PC-3 (cell line): Measurements from ENCODE around the gene TTLL9. TPM values are rescaled to one million over a fixed set of nuclear protein-coding genes. Genes with fewer than 3 reads are reported as not detected.

ENCODE experiments used
- ATAC-seq: fragments of 200-7000 bp; cut with Tn5 transposase; 2 replicates; pipeline ENCODE4 v1.9.1; 2020; ENCODE audit warnings: mild to moderate bottlenecking, moderate library complexity
- BruUV-seq: library from RNA; stranded (reverse); fragments of 400-500 nt; replicated peaks from 2 replicates; lab custom pipeline; 2021; lab: Mats Ljungman, UMichigan
- CTCF ChIA-PET: fragments of 300-600 bp; sonication (Branson Sonifier 250); formaldehyde crosslinking; loops from one replicate; lab custom pipeline; 2022; ENCODE audit warnings: antibody characterized with exemption; lab: Charles Lee
- POLR2A ChIA-PET: fragments of 300-600 bp; sonication (Branson Sonifier 250); formaldehyde crosslinking; loops from one replicate; lab custom pipeline; 2022; ENCODE audit warnings: antibody characterized with exemption; ENCODE audit not compliant: unreplicated experiment; lab: Charles Lee
- DNase-seq: peaks from one replicate; pipeline ENCODE4 v3.0.0-alpha.2; 2015
- H2AFZ ChIP-seq: fragments of 300-600 bp; sonication (generic); 2 replicates; pipeline ENCODE4 v1.6.0; 2016; ENCODE audit warnings: antibody characterized with exemption, low read length
- H3F3A ChIP-seq: fragments of 300-600 bp; sonication (generic); one replicate; pipeline ENCODE4 v1.6.0; 2017; ENCODE audit warnings: antibody characterized with exemption, low read length, control low read depth, mild to moderate bottlenecking; ENCODE audit not compliant: unreplicated experiment
- H3K27ac ChIP-seq: fragments of 300-600 bp; sonication (generic); 2 replicates; pipeline ENCODE4 v1.5.1; 2016; ENCODE audit warnings: mild to moderate bottlenecking, low read length
- H3K27me3 ChIP-seq: fragments of 300-600 bp; sonication (generic); 2 replicates; pipeline ENCODE4 v1.6.1; 2016; ENCODE audit warnings: low read length, mixed read lengths
- H3K36me3 ChIP-seq: fragments of 300-600 bp; sonication (generic); 2 replicates; pipeline ENCODE4 v1.6.1; 2016; ENCODE audit warnings: low read depth, mixed run types, low read length, mixed read lengths
- H3K4me1 ChIP-seq: fragments of 300-600 bp; sonication (generic); 2 replicates; pipeline ENCODE4 v1.5.1; 2016; ENCODE audit warnings: low read length; ENCODE audit not compliant: insufficient read depth
- H3K4me2 ChIP-seq: fragments of 300-600 bp; sonication (generic); 2 replicates; pipeline ENCODE4 v1.6.0; 2016; ENCODE audit warnings: low read length
- H3K4me3 ChIP-seq: fragments of 300-600 bp; sonication (generic); 2 replicates; pipeline ENCODE4 v1.5.1; 2016; ENCODE audit warnings: mild to moderate bottlenecking, low read length, mixed read lengths
- H3K79me2 ChIP-seq: fragments of 300-600 bp; sonication (generic); 2 replicates; pipeline ENCODE4 v1.6.1; 2017; ENCODE audit warnings: low read length, mixed read lengths
- H3K9ac ChIP-seq: fragments of 300-600 bp; sonication (generic); 2 replicates; pipeline ENCODE4 v1.6.0; 2016; ENCODE audit warnings: mild to moderate bottlenecking, low read length
- H3K9me2 ChIP-seq: fragments of 300-600 bp; sonication (generic); replicated peaks from 2 replicates; pipeline ENCODE4 v1.6.1; 2016; ENCODE audit warnings: mixed run types, low read length, mixed read lengths
- H3K9me3 ChIP-seq: fragments of 300-600 bp; sonication (generic); 2 replicates; pipeline ENCODE4 v1.6.1; 2016; ENCODE audit warnings: low read length, mixed read lengths
- H4K20me1 ChIP-seq: fragments of 300-600 bp; sonication (generic); 2 replicates; pipeline ENCODE4 v1.6.1; 2016; ENCODE audit warnings: low read length, mixed read lengths
- CTCF ChIP-seq: fragments of 300-600 bp; sonication (generic); conservative IDR thresholded peaks from 2 replicates; pipeline ENCODE4 v1.5.1; 2017; ENCODE audit warnings: antibody characterized with exemption, low read depth, mild to moderate bottlenecking, low read length
- EZH2 ChIP-seq: fragments of 300-600 bp; sonication (generic); IDR thresholded peaks from one replicate; pipeline ENCODE4 v1.6.1; 2017; ENCODE audit warnings: antibody characterized with exemption, mild to moderate bottlenecking, low read length; ENCODE audit not compliant: unreplicated experiment
- EZH2phosphoT487 ChIP-seq: fragments of 300-600 bp; sonication (generic); IDR thresholded peaks from 2 replicates; pipeline ENCODE4 v1.6.1; 2018; ENCODE audit warnings: mild to moderate bottlenecking, antibody characterized with exemption, low read length, borderline replicate concordance
- intact Hi-C: fragments of 100-400 bp; cut with micrococcal nuclease; formaldehyde crosslinking; loops from 2 replicates; pipeline ENCODE4 v1.9.0; 2023
- total RNA-seq: library from RNA; depleted of rRNA; stranded (reverse); fragments of >200 nt; gene quantifications from 2 replicates; pipeline ENCODE4 v1.2.3, GENCODE V29; 2014

Gene TTLL9
- total RNA-seq, 1 experiment from 2014 or later = not detected

GRCh38 chr20:31908016-31908415 lies 37.6 kb downstream of the TTLL9 start:
- H3K4me3 ChIP-seq = no peak overlapping the region
- H3K4me2 ChIP-seq = no peak overlapping the region
- CTCF ChIA-PET = no interaction called here
- ATAC-seq (no peak), DNase-seq (no peak)
- no peak for TF ChIP-seq EZH2
- no peaks in the 10 kb centered on the region for H3K36me3 ChIP-seq
- H3K27ac ChIP-seq = no peak overlapping the region
- no peaks in the 10 kb centered on the region for H3K9me2 ChIP-seq
- no peaks in the 10 kb centered on the region for H3K4me1 ChIP-seq
- intact Hi-C loops = no loop called here
- POLR2A ChIA-PET = no interaction called here
- H3K9me3 ChIP-seq = no peaks in the 10 kb centered on the region
- H3K79me2 ChIP-seq = no peaks in the 10 kb centered on the region
- no peak overlapping the region for H3K9ac ChIP-seq
- BruUV-seq = no TSS peak
- no peaks in the 10 kb centered on the region for H3K27me3 ChIP-seq
- H4K20me1 ChIP-seq = no peaks in the 10 kb centered on the region
- no peak overlapping the region for H2AFZ ChIP-seq
- no peaks in the 10 kb centered on the region for H3F3A ChIP-seq

- ChIA-PET CTCF (no interaction called here), POLR2A (no interaction called here)
- no peak overlapping the region for H3K4me2 ChIP-seq
- no peaks in the 10 kb centered on the region for H4K20me1 ChIP-seq
- no peaks in the 10 kb centered on the region for H3K9me3 ChIP-seq
- ATAC-seq = no peak
- H3F3A ChIP-seq = no peaks in the 10 kb centered on the region
- intact Hi-C loops = no loop called here
- no peaks in the 10 kb centered on the region for H3K36me3 ChIP-seq
- no peaks in the 10 kb centered on the region for H3K9me2 ChIP-seq
- H3K4me1 ChIP-seq = no peaks in the 10 kb centered on the region
- no peak overlapping the region for H3K9ac ChIP-seq
- H2AFZ ChIP-seq = no peak overlapping the region
- H3K27ac ChIP-seq = no peak overlapping the region
- no peaks in the 10 kb centered on the region for H3K79me2 ChIP-seq
- no peaks in the 10 kb centered on the region for H3K27me3 ChIP-seq
- BruUV-seq = no TSS peak
- TF ChIP-seq CTCF (no peak), EZH2phosphoT487 (no peak), EZH2 (no peak)
- no peak overlapping the region for H3K4me3 ChIP-seq
- peak; percentile 7 for DNase-seq
These were observed 38.0 kb downstream of the TTLL9 start for GRCh38 chr20:31908424-31908823.

GRCh38 chr20:31909253-31910070 lies 39.0 kb downstream of the TTLL9 start:
- H4K20me1 ChIP-seq = no peaks in the 10 kb centered on the region
- H3K4me2 ChIP-seq = no peak overlapping the region
- H3F3A ChIP-seq = no peaks in the 10 kb centered on the region
- no peak overlapping the region for H2AFZ ChIP-seq
- H3K9me3 ChIP-seq = no peaks in the 10 kb centered on the region
- H3K9ac ChIP-seq = no peak overlapping the region
- H3K9me2 ChIP-seq = no peaks in the 10 kb centered on the region
- H3K27ac ChIP-seq = no peak overlapping the region
- DNase-seq = no peak
- no peaks in the 10 kb centered on the region for H3K36me3 ChIP-seq
- ChIA-PET CTCF (no interaction called here), POLR2A (interaction anchor here (0.5 kb wide), 1 partner anchor 511 kb away, joined by 3 read pairs; no protein-coding TSS in a partner anchor)
- H3K27me3 ChIP-seq = no peaks in the 10 kb centered on the region
- TF ChIP-seq CTCF = no peak
- TF ChIP-seq EZH2 = no peak
- no peak for TF ChIP-seq EZH2phosphoT487
- ATAC-seq = no peak
- H3K4me1 ChIP-seq = no peaks in the 10 kb centered on the region
- H3K79me2 ChIP-seq = no peaks in the 10 kb centered on the region
- H3K4me3 ChIP-seq = no peak overlapping the region
- intact Hi-C loops = no loop called here
- no TSS peak for BruUV-seq
